ENCODE data around the gene TNS4. TPM values are rescaled to one million over a fixed set of nuclear protein-coding genes. Genes with fewer than 3 reads are reported as not detected.

The TNS4 gene
- total and polyA plus RNA-seq, 2 donors, result 5.0 to 5.4 TPM

DNA sequence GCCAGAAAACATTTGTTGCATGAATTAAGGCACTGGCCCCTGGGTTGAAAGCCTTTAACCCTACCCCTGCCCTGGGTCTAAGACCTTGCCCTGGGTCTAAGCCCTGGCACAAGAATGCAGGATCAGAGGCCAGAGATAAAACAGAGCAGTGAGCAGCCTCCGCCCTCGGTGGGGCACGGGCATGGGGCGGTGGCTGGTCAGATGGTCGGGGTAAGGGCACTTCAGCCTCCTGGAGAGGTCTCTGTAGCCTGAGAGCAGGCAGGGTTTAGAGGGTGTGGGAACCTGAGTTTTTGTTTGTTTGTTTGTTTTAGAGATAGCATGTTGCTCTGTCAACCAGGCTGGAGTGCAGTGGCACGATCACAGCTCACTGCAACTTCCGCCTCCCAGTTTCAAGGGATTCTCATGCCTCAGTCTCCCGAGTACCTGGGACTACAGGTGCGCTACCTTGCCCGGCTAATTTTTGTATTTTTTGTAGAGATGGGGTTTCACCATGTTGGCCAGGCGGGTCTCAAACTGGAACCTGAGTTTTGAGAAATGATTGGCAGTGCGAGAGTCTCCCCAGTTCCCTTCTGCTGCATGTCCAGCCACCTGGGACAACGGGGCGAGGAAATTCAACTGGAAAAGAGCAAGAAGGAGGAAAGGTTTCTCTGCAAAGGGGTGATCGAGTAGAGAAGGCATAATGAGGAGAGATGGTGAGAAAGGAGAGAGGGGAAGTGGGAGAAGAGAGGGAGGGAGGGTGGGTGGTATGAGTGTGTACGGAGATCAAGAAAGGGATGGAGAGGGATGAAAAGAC, 27.7 kb downstream of the TNS4 start:
- H3K36me3 ChIP-seq (ENCODE audit: insufficient read depth), result no peaks in the 10 kb centered on the region
- WGBS, result 82% methylated on average over 16 of the region's 16 CpGs
- no peak overlapping the region for H3K4me3 ChIP-seq (ENCODE audit: low read depth, low read length)
- H3K27ac ChIP-seq (ENCODE audit: low read depth), result no peak overlapping the region
- DNase-seq (ENCODE audit: extremely low spot score), result no peak
- no peaks in the 10 kb centered on the region for H3K4me1 ChIP-seq (ENCODE audit: insufficient read depth)

- 94% methylated on average over 3 of the region's 3 CpGs for WGBS
- Histone ChIP-seq H3K27ac (ENCODE audit: low read depth) (no peak overlapping the region), H3K4me1 (ENCODE audit: insufficient read depth) (no peaks in the 10 kb centered on the region), H3K4me3 (ENCODE audit: low read depth, low read length) (no peak overlapping the region), H3K36me3 (ENCODE audit: insufficient read depth) (no peaks in the 10 kb centered on the region)
- DNase-seq (ENCODE audit: extremely low spot score), result no peak
These were observed 28.5 kb downstream of the TNS4 start for GRCh38 chr17:40472733-40473452.

- no peaks in the 10 kb centered on the region for H3K36me3 ChIP-seq (ENCODE audit: insufficient read depth)
- no peak overlapping the region for H3K4me3 ChIP-seq (ENCODE audit: low read depth, low read length)
- H3K27ac ChIP-seq (ENCODE audit: low read depth), result no peak overlapping the region
- WGBS, result 74% methylated on average over 6 of the region's 6 CpGs
- no peak for DNase-seq (ENCODE audit: extremely low spot score)
- no peaks in the 10 kb centered on the region for H3K4me1 ChIP-seq (ENCODE audit: insufficient read depth)
These were observed 29.3 kb downstream of the TNS4 start for GRCh38 chr17:40471846-40472732.

GRCh38 chr17:40470932-40471828, 30.2 kb downstream of the TNS4 start:
- WGBS, result 64% methylated on average over 17 of the region's 17 CpGs
- H3K4me1 ChIP-seq (ENCODE audit: insufficient read depth), result no peaks in the 10 kb centered on the region
- no peaks in the 10 kb centered on the region for H3K36me3 ChIP-seq (ENCODE audit: insufficient read depth)
- no peak overlapping the region for H3K27ac ChIP-seq (ENCODE audit: low read depth)
- H3K4me3 ChIP-seq (ENCODE audit: low read depth, low read length), result no peak overlapping the region
- DNase-seq (ENCODE audit: extremely low spot score), result no peak

DNA sequence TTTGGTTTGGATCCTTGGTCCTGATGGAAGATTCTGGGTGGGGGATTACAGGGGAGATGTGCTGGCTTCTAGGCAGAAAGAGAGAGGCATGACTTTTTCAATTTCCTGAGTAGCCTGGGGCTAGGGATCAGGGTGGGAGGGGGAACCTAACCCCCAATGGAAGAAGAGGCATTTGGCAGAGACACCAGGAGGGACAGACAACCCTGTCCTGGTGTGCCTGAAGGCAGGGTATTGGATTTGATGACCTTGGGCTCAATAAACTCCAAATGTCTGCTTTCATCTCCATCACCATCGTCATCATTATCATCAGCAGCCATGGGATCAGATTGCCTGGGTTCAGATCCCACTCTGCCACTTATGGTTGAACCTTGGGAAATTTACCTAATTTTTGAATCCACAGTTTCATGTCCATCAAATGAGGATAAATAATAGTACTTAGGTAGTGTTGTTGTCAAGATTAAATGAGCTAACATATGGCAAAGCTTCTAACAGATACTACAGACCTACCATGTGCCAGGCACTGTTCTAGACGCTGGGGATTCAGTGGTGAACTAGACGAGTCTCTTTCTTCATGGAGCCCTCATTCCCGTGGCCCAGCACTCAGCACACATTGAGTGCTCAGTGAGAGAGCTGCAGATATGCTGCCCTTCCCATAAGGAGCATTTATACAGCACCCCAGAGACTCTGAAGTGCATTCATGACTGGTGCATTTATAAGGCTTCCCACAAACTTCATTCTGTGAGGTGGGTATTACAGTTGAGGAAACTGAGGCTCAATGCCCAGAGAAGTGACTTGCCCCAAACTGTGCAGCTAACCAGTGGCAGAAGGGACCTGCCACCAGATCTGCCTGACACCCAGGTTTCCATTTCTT, 31.4 kb downstream of the TNS4 start:
- no peak for DNase-seq (ENCODE audit: extremely low spot score)
- WGBS, result 87% methylated on average over 4 of the region's 4 CpGs
- H3K4me1 ChIP-seq (ENCODE audit: insufficient read depth), result no peaks in the 10 kb centered on the region
- no peaks in the 10 kb centered on the region for H3K36me3 ChIP-seq (ENCODE audit: insufficient read depth)
- H3K4me3 ChIP-seq (ENCODE audit: low read depth, low read length), result no peak overlapping the region
- no peak overlapping the region for H3K27ac ChIP-seq (ENCODE audit: low read depth)

DNA sequence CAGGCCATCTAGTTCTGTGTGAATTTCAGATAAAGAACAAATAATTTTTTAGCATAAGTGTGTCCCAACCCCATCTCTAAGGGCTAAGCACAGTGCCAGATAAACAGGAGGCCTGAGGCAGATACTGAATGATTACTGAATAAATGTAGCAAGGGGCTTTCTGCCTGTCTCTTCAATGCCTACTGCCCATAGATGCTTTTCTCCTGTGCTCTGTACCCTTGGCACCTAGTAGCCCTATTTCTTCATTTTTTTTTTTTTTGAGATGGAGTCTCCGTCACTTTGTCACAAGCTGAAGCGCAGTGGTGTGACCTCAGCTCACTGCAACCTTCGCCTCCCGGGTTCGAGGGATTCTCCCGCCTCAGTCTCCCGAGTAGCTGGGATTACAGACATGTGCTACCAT, 32.9 kb downstream of the TNS4 start:
- no peak overlapping the region for H3K4me3 ChIP-seq (ENCODE audit: low read depth, low read length)
- 97% methylated on average over 7 of the region's 7 CpGs for WGBS
- no peak overlapping the region for H3K27ac ChIP-seq (ENCODE audit: low read depth)
- no peaks in the 10 kb centered on the region for H3K36me3 ChIP-seq (ENCODE audit: insufficient read depth)
- no peak for DNase-seq (ENCODE audit: extremely low spot score)
- H3K4me1 ChIP-seq (ENCODE audit: insufficient read depth), result no peaks in the 10 kb centered on the region

GRCh38 chr17:40467281-40467867, 34.0 kb downstream of the TNS4 start:
- Histone ChIP-seq H3K36me3 (ENCODE audit: insufficient read depth) (no peaks in the 10 kb centered on the region), H3K4me3 (ENCODE audit: low read depth, low read length) (no peak overlapping the region), H3K27ac (ENCODE audit: low read depth) (no peak overlapping the region), H3K4me1 (ENCODE audit: insufficient read depth) (no peaks in the 10 kb centered on the region)
- 91% methylated on average over 2 of the region's 2 CpGs for WGBS
- DNase-seq (ENCODE audit: extremely low spot score), result no peak

DNA sequence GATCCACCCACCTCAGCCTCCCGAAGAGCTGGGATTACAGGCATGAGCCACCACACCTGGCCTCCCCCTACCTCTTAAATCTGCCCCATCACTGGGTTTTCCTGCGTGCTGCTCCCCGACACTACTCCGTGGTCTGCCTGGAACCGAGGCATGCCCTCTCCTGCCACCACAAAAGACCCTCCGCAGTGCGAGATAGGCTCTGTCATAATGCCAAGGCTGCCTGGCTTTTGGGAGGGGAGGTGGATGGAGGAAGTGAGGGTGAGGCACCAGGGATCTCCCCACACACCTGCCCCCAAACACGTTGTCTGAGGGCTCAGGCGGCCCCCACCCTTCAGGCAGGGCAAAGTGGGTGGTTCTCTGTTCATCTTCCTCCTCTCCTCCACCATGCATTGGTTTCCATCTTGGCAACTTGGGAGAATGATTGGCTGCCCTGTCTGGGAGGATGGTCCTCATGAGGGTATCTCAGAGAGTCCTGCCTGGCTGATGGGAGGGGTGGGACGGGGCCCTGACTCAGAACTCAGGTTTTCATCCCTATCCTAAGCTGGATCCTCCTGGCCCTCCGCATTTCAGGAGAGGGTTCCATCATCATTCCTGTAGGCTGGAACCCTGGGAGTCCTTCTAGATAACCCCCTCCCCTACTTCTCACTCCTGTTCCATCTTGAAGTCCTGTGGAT, 35.0 kb downstream of the TNS4 start:
- Histone ChIP-seq H3K4me1 (ENCODE audit: insufficient read depth) (no peaks in the 10 kb centered on the region), H3K27ac (ENCODE audit: low read depth) (no peak overlapping the region), H3K36me3 (ENCODE audit: insufficient read depth) (no peaks in the 10 kb centered on the region), H3K4me3 (ENCODE audit: low read depth, low read length) (no peak overlapping the region)
- 86% methylated on average over 11 of the region's 11 CpGs for WGBS
- no peak for DNase-seq (ENCODE audit: extremely low spot score)

- no peak overlapping the region for H3K27ac ChIP-seq (ENCODE audit: low read depth)
These were observed 37.0 kb downstream of the TNS4 start for GRCh38 chr17:40464392-40464855.

GRCh38 chr17:40463122-40463550, 38.3 kb downstream of the TNS4 start:
- no peak overlapping the region for H3K27ac ChIP-seq (ENCODE audit: low read depth)
- WGBS, result 49% methylated on average over 11 of the region's 11 CpGs

More at GRCh38 chr17:40464392-40464855, 37.0 kb downstream of the TNS4 start:
- no peak overlapping the region for H3K4me3 ChIP-seq (ENCODE audit: low read depth, low read length)
- H3K4me1 ChIP-seq (ENCODE audit: insufficient read depth), result no peaks in the 10 kb centered on the region
- no peaks in the 10 kb centered on the region for H3K36me3 ChIP-seq (ENCODE audit: insufficient read depth)
- no peak for DNase-seq (ENCODE audit: extremely low spot score)
- 87% methylated on average over 5 of the region's 5 CpGs for WGBS

GRCh38 chr17:40462343-40463121, 38.9 kb downstream of the TNS4 start:
- WGBS, result 54% methylated on average over 9 of the region's 9 CpGs
- Histone ChIP-seq H3K4me1 (ENCODE audit: insufficient read depth) (no peaks in the 10 kb centered on the region), H3K27ac (ENCODE audit: low read depth) (no peak overlapping the region), H3K36me3 (ENCODE audit: insufficient read depth) (no peaks in the 10 kb centered on the region), H3K4me3 (ENCODE audit: low read depth, low read length) (no peak overlapping the region)
- DNase-seq (ENCODE audit: extremely low spot score), result no peak

More at GRCh38 chr17:40463122-40463550, 38.3 kb downstream of the TNS4 start:
- H3K4me1 ChIP-seq (ENCODE audit: insufficient read depth), result no peaks in the 10 kb centered on the region
- no peak overlapping the region for H3K4me3 ChIP-seq (ENCODE audit: low read depth, low read length)
- H3K36me3 ChIP-seq (ENCODE audit: insufficient read depth), result no peaks in the 10 kb centered on the region
- DNase-seq (ENCODE audit: extremely low spot score), result no peak
